K562 (cell line): ENCODE results near the gene CHGA.

Source experiments
- CTCF ChIP-seq, 3 experiments: IDR thresholded peaks in 2 of 3; conservative IDR thresholded peaks in 1 of 3; 2 replicates each; pipeline ENCODE4 v1.5.1; 2011 to 2012; ENCODE audit warnings: low read length in 3 of 3, mild to moderate bottlenecking in 3 of 3, control low read depth in 2 of 3, improper control_type of control experiment in 1 of 3, inconsistent platforms in 1 of 3, low read depth in 1 of 3, mixed read lengths in 1 of 3, moderate library complexity in 1 of 3; ENCODE audit not compliant: insufficient read depth in 2 of 3
- GABPA ChIP-seq: fragments of 200-800 bp; sonication (Bioruptor generic); conservative IDR thresholded peaks from 2 replicates; pipeline ENCODE4 v1.6.1; 2016; ENCODE audit warnings: low read depth, missing genetic modification characterization, missing compliant biosample characterization
- MITF ChIP-seq: IDR thresholded peaks from 2 replicates; pipeline ENCODE4 v1.6.1; 2014; ENCODE audit warnings: antibody characterized with exemption
- NR0B1 ChIP-seq: fragments of 450-650 bp; IDR thresholded peaks from one replicate; pipeline ENCODE4 v1.6.1; 2018; ENCODE audit warnings: mild to moderate bottlenecking, moderate library complexity; ENCODE audit not compliant: partially characterized antibody
- RFX5 ChIP-seq: IDR thresholded peaks from 2 replicates; pipeline ENCODE4 v1.6.1; 2011; ENCODE audit warnings: low read depth, mild to moderate bottlenecking, improper control_type of control experiment, low read length
- XRCC5 ChIP-seq: fragments of 200-400 bp; formaldehyde crosslinking; IDR thresholded peaks from 2 replicates; pipeline ENCODE4 v1.6.1; 2017; ENCODE audit warnings: low read depth, mild to moderate bottlenecking, low read length
- ZFP1 ChIP-seq: fragments of 450-650 bp; formaldehyde crosslinking; IDR thresholded peaks from 2 replicates; pipeline ENCODE4 v1.4.0; 2020; ENCODE audit warnings: mild to moderate bottlenecking, mixed read lengths

GRCh38 chr14:92965281-92965680 is 42.3 kb downstream of the CHGA start:
- TF ChIP-seq ZFP1 (no peak), XRCC5 (no peak), RFX5 (no peak), GABPA (no peak), NR0B1 (no peak), CTCF (IDR thresholded peaks at IDR 0.05 in 2 of 3, conservative IDR thresholded peaks at IDR 0.05 in 1 of 3; ENCODE audit: insufficient read depth in 2 of 3, low read depth in 1 of 3, low read length in 3 of 3) (no peak), MITF (no peak)
